Prostate gland (tissue), 2 donors: ENCODE measurements around the gene ABHD16B.

Experiments used
- POLR2A ChIP-seq: fragments of 450-650 bp; IDR thresholded peaks from one replicate; pipeline ENCODE4 v1.6.1; 2016; ENCODE audit warnings: antibody characterized with exemption, mild to moderate bottlenecking
- POLR2AphosphoS5 ChIP-seq: sonication (generic); formaldehyde crosslinking; IDR thresholded peaks from one replicate; pipeline ENCODE4 v1.6.1; 2017; ENCODE audit warnings: antibody characterized with exemption
- TF ChIP-seq, protein P1 (sequence below), 4 experiments: fragments of 200-600 bp in 2 of 4; fragments of 450-650 bp in 2 of 4; sonication (generic) in 2 of 4; IDR thresholded peaks; 1 replicate in 3 of 4; 2 replicates in 1 of 4; pipeline ENCODE4 v1.5.1; 2016 to 2019; ENCODE audit warnings: antibody characterized with exemption in 4 of 4, mild to moderate bottlenecking in 2 of 4, moderate library complexity in 2 of 4

DNA sequence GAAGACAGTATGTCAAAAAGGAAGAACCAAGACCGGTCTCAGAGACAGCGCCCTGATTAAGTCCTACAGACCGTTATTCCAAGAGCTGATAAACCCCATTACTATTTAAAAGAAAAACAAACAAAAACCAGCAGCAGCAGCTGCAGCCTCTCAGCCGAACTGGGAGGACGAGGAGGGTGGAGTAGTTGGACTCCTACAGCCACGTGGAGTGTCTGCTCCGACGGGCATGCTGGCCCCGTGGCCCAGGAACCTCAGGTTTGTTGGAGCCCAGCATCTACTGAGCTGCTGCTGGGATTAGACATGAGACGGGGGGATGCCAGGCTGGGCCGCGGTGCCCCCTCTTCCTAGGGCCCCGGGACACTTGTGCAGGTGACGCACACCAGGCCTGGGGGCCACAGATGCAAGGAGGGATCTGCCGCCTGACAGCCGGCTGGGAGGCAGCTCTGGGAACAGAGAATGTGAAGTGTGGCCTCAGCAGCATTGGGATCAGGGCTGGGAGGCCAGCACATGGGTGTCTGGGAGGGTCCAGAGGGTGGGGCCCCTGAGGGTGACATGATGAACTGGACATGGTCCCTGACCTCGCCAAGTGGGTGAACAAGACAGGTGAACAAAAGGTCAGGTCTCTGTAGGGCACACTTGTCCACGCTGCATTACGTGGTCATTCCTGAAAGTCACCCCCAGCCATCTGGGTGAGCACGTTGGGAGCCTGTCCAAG, 27.4 kb upstream of the ABHD16B start:
- TF ChIP-seq POLR2AphosphoS5 (no peak), POLR2A (no peak)
- TF ChIP-seq, protein P1, sequence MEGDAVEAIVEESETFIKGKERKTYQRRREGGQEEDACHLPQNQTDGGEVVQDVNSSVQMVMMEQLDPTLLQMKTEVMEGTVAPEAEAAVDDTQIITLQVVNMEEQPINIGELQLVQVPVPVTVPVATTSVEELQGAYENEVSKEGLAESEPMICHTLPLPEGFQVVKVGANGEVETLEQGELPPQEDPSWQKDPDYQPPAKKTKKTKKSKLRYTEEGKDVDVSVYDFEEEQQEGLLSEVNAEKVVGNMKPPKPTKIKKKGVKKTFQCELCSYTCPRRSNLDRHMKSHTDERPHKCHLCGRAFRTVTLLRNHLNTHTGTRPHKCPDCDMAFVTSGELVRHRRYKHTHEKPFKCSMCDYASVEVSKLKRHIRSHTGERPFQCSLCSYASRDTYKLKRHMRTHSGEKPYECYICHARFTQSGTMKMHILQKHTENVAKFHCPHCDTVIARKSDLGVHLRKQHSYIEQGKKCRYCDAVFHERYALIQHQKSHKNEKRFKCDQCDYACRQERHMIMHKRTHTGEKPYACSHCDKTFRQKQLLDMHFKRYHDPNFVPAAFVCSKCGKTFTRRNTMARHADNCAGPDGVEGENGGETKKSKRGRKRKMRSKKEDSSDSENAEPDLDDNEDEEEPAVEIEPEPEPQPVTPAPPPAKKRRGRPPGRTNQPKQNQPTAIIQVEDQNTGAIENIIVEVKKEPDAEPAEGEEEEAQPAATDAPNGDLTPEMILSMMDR (IDR thresholded peaks at IDR 0.05), result no peak
